Uterus (tissue), 2 donors: ENCODE results near the gene SMIM33.

Source experiments
- POLR2A ChIP-seq, 2 donors: fragments of 450-650 bp; IDR thresholded peaks; one replicate each; pipeline ENCODE4 v1.6.1; 2016; ENCODE audit warnings: antibody characterized with exemption in 2 of 2, mild to moderate bottlenecking in 1 of 2, moderate library complexity in 1 of 2
- TF ChIP-seq, protein P1 (sequence below), 4 experiments: fragments of 200-600 bp in 2 of 4; fragments of 450-650 bp in 2 of 4; sonication (generic) in 2 of 4; IDR thresholded peaks; one replicate each; pipeline ENCODE4 v1.5.1; 2016 to 2019; ENCODE audit warnings: antibody characterized with exemption in 4 of 4, mild to moderate bottlenecking in 2 of 4, moderate library complexity in 1 of 4

DNA sequence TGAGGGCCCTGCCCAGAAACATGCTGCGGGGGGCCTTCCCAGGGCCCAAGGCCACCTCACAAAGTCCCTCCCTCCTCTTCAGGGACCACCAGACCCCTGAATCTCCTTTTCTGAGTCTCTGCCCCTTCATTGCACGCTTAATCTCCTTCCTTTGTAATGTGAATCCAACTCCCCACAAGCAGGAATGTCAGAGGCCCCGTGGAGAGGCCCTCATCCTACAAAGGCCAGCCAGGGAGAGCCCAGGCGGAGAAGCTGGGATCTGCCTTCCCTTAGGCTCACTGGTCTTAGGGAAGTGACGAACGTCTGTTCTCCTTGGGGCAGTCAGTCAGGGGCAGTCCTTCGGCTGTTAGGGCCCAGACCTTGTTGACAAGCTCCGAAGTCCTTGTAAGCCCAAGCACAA lies 2.3 kb downstream of the SMIM33 start:
- TF ChIP-seq, protein P1, sequence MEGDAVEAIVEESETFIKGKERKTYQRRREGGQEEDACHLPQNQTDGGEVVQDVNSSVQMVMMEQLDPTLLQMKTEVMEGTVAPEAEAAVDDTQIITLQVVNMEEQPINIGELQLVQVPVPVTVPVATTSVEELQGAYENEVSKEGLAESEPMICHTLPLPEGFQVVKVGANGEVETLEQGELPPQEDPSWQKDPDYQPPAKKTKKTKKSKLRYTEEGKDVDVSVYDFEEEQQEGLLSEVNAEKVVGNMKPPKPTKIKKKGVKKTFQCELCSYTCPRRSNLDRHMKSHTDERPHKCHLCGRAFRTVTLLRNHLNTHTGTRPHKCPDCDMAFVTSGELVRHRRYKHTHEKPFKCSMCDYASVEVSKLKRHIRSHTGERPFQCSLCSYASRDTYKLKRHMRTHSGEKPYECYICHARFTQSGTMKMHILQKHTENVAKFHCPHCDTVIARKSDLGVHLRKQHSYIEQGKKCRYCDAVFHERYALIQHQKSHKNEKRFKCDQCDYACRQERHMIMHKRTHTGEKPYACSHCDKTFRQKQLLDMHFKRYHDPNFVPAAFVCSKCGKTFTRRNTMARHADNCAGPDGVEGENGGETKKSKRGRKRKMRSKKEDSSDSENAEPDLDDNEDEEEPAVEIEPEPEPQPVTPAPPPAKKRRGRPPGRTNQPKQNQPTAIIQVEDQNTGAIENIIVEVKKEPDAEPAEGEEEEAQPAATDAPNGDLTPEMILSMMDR (IDR thresholded peaks at IDR 0.05): no peak
- no peak for TF ChIP-seq POLR2A (IDR thresholded peaks at IDR 0.05)
